Subcutaneous adipose tissue (tissue), 4 donors: ENCODE measurements around the gene ROPN1. TPM values are rescaled to one million over a fixed set of nuclear protein-coding genes. Genes with fewer than 3 reads are reported as not detected.

Source experiments
- CTCF ChIP-seq: fragments of 450-650 bp; IDR thresholded peaks from one replicate; pipeline ENCODE4 v1.5.1; 2016; ENCODE audit warnings: low read depth, mild to moderate bottlenecking, control low read depth, antibody characterized with exemption, moderate library complexity
- total RNA-seq, 4 donors: library from RNA; depleted of rRNA; stranded (reverse); fragments of >200 nt; gene quantifications; one replicate each; pipeline ENCODE4 v1.1.0, GENCODE V29; 2016

The ROPN1 gene
- total RNA-seq, 4 donors from 2014 or later = not detected

DNA sequence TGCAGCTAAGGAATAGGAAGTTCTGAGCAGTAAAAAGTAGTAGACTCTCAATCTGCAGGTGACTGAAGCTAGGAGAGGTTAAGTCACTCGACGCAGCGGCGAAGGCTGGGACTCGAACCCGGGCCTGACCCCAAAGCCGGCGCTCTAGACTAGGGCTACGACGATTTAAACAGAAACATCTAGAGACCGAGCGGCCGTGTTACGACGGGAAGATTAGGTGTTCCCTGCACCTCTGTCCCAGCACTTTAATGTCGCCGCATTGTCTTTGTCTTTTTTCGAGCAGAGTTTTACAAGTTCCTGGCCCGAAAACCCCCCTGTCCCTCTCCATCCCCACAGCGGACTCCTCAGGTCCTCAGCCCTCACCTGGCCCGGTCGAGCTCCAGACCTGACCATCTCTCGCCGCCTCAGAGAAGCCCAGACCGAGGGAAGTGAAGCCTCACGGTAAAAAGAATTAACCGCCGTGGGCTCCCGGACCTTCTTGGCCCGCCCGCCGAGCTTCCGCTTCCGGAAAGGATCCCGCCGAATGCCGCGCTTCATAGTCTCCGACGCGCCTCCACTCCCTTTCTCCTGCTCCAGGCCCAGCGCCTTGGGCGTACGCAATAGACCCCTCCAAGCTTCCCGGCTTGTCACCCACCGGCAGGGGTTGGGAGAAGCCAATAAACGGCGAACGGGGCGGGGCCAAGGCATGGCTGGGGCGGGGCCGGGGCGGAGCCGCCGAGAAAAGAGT lies 31.0 kb downstream of the ROPN1 start, which contains the start of gene CCDC14:
CCDC14 (minus strand) TSS at position 449 of the 727 bp plus-strand sequence; CDS start at position 393, 56 bp downstream.
- TF ChIP-seq CTCF = no peak

- no peak for TF ChIP-seq CTCF
Observed at GRCh38 chr3:123953735-123954134, 38.2 kb downstream of the ROPN1 start.

GRCh38 chr3:123952844-123953520 lies 38.9 kb downstream of the ROPN1 start:
- no peak for TF ChIP-seq CTCF

GRCh38 chr3:123951522-123952447 lies 40.1 kb downstream of the ROPN1 start:
- TF ChIP-seq CTCF = no peak

DNA sequence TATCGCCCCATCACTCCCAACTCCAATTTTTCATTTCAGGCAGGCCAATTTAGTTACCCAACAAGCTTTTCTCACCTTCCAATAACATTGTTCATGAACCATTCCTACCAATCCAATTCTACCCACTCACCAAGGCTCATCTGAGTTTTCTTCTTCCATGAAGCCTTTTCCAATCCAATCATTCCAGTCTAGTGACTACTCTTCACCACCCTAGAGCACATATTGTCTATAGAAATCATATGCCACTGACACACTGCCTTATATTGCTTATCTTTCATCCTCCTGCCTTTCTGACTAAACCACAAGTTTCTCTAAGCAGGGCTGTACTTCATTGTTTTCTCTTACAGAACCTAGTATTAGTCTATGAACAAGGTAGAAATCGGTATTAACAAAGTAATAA lies 42.3 kb downstream of the ROPN1 start:
- TF ChIP-seq CTCF = no peak

DNA sequence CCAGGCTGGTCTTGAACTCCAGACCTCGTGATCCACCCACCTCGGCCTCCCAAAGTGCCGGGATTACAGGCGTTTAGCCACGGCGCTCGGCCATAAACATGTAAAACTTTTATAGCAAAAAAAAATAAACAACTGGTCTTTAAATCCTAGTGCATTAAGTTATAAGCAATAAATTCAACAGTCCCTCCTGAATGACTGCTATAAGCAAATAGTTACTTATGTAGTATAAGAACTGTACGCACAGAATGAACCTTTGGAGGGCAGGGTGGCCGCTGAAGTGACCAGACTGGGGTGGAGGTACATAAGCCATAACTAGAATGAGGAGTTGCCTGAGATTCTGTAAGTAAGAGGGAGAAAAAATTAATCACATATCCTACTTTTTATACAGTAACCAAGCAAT lies 43.5 kb downstream of the ROPN1 start:
- TF ChIP-seq CTCF = no peak
